ENCODE data around the gene NRSN1. TPM values are rescaled to one million over a fixed set of nuclear protein-coding genes. Genes with fewer than 3 reads are reported as not detected.

Gene NRSN1
- total and polyA plus RNA-seq, 2 experiments from 2014 or later, result 0.68 to 1.5 TPM

GRCh38 chr6:24089736-24090135 lies 36.3 kb upstream of the NRSN1 start (continued):
- TF ChIP-seq, protein P1, sequence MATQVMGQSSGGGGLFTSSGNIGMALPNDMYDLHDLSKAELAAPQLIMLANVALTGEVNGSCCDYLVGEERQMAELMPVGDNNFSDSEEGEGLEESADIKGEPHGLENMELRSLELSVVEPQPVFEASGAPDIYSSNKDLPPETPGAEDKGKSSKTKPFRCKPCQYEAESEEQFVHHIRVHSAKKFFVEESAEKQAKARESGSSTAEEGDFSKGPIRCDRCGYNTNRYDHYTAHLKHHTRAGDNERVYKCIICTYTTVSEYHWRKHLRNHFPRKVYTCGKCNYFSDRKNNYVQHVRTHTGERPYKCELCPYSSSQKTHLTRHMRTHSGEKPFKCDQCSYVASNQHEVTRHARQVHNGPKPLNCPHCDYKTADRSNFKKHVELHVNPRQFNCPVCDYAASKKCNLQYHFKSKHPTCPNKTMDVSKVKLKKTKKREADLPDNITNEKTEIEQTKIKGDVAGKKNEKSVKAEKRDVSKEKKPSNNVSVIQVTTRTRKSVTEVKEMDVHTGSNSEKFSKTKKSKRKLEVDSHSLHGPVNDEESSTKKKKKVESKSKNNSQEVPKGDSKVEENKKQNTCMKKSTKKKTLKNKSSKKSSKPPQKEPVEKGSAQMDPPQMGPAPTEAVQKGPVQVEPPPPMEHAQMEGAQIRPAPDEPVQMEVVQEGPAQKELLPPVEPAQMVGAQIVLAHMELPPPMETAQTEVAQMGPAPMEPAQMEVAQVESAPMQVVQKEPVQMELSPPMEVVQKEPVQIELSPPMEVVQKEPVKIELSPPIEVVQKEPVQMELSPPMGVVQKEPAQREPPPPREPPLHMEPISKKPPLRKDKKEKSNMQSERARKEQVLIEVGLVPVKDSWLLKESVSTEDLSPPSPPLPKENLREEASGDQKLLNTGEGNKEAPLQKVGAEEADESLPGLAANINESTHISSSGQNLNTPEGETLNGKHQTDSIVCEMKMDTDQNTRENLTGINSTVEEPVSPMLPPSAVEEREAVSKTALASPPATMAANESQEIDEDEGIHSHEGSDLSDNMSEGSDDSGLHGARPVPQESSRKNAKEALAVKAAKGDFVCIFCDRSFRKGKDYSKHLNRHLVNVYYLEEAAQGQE (IDR thresholded peaks at IDR 0.05; ENCODE audit: unreplicated experiment), result no peak
- TF ChIP-seq JUNB (IDR thresholded peaks at IDR 0.05; ENCODE audit: unreplicated experiment) (no peak), STAT1 (IDR thresholded peaks at IDR 0.05; ENCODE audit: unreplicated experiment) (no peak), ZNF331 (CRISPR knock-in tag; IDR thresholded peaks at IDR 0.05; ENCODE audit: low read depth) (no peak), EZH2phosphoT487 (IDR thresholded peaks at IDR 0.05; ENCODE audit: unreplicated experiment) (no peak)

- Histone ChIP-seq H3K27me3 (ENCODE audit: insufficient read depth) (no peaks in the 10 kb centered on the region), H3K4me2 (no peak overlapping the region)
- peaks cover 4% of the 10 kb centered on the region for H3K27me3 Mint-ChIP-seq (ENCODE audit: insufficient read depth, low read depth, poor library complexity)
Measured at GRCh38 chr6:24092407-24092806, 33.6 kb upstream of the NRSN1 start.

DNA sequence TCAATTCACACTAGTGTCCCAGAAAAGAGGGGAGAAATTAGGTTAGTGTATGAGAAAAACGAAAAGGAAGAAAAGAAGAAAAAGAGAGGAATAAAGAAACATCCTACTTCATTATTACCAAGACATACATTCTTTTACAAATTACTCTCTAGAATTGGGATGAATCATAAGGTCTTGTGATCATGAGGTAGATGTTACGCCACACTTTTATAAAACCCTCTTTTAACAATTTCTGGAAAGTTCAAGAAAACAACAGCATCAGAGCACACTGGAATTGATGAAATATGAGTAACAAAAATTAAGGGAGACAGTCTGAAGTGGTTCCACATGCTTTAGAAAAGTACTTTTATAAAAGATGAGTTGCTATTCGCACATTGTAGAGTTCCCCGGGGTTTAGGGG lies 32.6 kb upstream of the NRSN1 start:
- Mint-ChIP-seq H3K27ac (no peak overlapping the region), H3K4me1 (no peaks in the 10 kb centered on the region), H3K36me3 (ENCODE audit: low read depth) (no peaks in the 10 kb centered on the region), H3K27me3 (ENCODE audit: insufficient read depth, low read depth, poor library complexity) (peaks cover 4% of the 10 kb centered on the region), H3K4me3 (no peak overlapping the region), H3K9me3 (no peaks in the 10 kb centered on the region)
- Histone ChIP-seq H3K27me3 (ENCODE audit: insufficient read depth) (no peaks in the 10 kb centered on the region), H3K9me2 (ENCODE audit: insufficient read depth) (no peaks in the 10 kb centered on the region; the same call in 1 of the 2 replicates), H3K36me3 (ENCODE audit: insufficient read depth) (no peaks in the 10 kb centered on the region), H3F3A (replicated peaks; ENCODE audit: low read depth) (no peaks in the 10 kb centered on the region), H3K4me1 (ENCODE audit: insufficient read depth) (no peaks in the 10 kb centered on the region), H3K79me2 (replicated peaks; ENCODE audit: insufficient read depth) (no peaks in the 10 kb centered on the region), H2AFZ (no peak overlapping the region), H3K4me2 (no peak overlapping the region), H3K4me3 (no peak overlapping the region), H3K27ac (ENCODE audit: low read depth) (no peak overlapping the region), H4K20me1 (replicated peaks; ENCODE audit: insufficient read depth) (no peaks in the 10 kb centered on the region)
- DNase-seq (ENCODE audit: low spot score), result no peak
- no peak for ATAC-seq
- TF ChIP-seq, protein P1 (IDR thresholded peaks at IDR 0.05; ENCODE audit: unreplicated experiment), result no peak

More at GRCh38 chr6:24092407-24092806, 33.6 kb upstream of the NRSN1 start:
- H2AFZ ChIP-seq, result no peak overlapping the region
- ATAC-seq (no peak), DNase-seq (ENCODE audit: low spot score) (no peak)
- no peaks in the 10 kb centered on the region for H4K20me1 ChIP-seq (replicated peaks; ENCODE audit: insufficient read depth)
- Mint-ChIP-seq H3K4me3 (no peak overlapping the region), H3K36me3 (ENCODE audit: low read depth) (no peaks in the 10 kb centered on the region), H3K9me3 (no peaks in the 10 kb centered on the region), H3K4me1 (no peaks in the 10 kb centered on the region), H3K27ac (no peak overlapping the region)
- H3K36me3 ChIP-seq (ENCODE audit: insufficient read depth), result no peaks in the 10 kb centered on the region
- H3K9me2 ChIP-seq (ENCODE audit: insufficient read depth), result no peaks in the 10 kb centered on the region; the same call in 1 of the 2 replicates
- no peak for TF ChIP-seq POLR2AphosphoS5 (IDR thresholded peaks at IDR 0.05; ENCODE audit: low read depth)
- TF ChIP-seq, protein P2, sequence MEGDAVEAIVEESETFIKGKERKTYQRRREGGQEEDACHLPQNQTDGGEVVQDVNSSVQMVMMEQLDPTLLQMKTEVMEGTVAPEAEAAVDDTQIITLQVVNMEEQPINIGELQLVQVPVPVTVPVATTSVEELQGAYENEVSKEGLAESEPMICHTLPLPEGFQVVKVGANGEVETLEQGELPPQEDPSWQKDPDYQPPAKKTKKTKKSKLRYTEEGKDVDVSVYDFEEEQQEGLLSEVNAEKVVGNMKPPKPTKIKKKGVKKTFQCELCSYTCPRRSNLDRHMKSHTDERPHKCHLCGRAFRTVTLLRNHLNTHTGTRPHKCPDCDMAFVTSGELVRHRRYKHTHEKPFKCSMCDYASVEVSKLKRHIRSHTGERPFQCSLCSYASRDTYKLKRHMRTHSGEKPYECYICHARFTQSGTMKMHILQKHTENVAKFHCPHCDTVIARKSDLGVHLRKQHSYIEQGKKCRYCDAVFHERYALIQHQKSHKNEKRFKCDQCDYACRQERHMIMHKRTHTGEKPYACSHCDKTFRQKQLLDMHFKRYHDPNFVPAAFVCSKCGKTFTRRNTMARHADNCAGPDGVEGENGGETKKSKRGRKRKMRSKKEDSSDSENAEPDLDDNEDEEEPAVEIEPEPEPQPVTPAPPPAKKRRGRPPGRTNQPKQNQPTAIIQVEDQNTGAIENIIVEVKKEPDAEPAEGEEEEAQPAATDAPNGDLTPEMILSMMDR (conservative IDR thresholded peaks at IDR 0.05; ENCODE audit: low read depth in 2 of 2), result no peak
- TF ChIP-seq ZNF114 (CRISPR knock-in tag; IDR thresholded peaks at IDR 0.05), result no peak
- no peak for TF ChIP-seq EZH2phosphoT487 (IDR thresholded peaks at IDR 0.05; ENCODE audit: unreplicated experiment)
- TF ChIP-seq CREB1 (CRISPR knock-in tag; IDR thresholded peaks at IDR 0.05; ENCODE audit: low read depth), result no peak
- H3K27ac ChIP-seq (ENCODE audit: low read depth), result no peak overlapping the region
- H3F3A ChIP-seq (replicated peaks; ENCODE audit: low read depth), result no peaks in the 10 kb centered on the region
- H3K4me3 ChIP-seq, result no peak overlapping the region
- no peaks in the 10 kb centered on the region for H3K79me2 ChIP-seq (replicated peaks; ENCODE audit: insufficient read depth)
- H3K4me1 ChIP-seq (ENCODE audit: insufficient read depth), result no peaks in the 10 kb centered on the region
